ENCODE results near the gene SULT1A2.
"Not testable (repeated sequence)": the region's sequence is repeated elsewhere in the genome, so short reads cannot be mapped to it uniquely, and the experiment has no call there.

SULT1A2 gene

GRCh38 chr16:28569021-28569420 lies 27.8 kb downstream of the SULT1A2 start:
- no peak overlapping the region for H3K27ac Mint-ChIP-seq
- intact Hi-C loops (cut with micrococcal nuclease) = no loop called here
- H3K4me3 Mint-ChIP-seq = no peak overlapping the region
- peaks cover 26% of the 10 kb centered on the region for H3K4me1 Mint-ChIP-seq (ENCODE audit: low read depth)
- H3K9me3 Mint-ChIP-seq = peaks cover 9% of the 10 kb centered on the region
- H3K27me3 Mint-ChIP-seq = no peaks in the 10 kb centered on the region
- peaks cover 26% of the 10 kb centered on the region for H3K36me3 Mint-ChIP-seq (ENCODE audit: low read depth)

GRCh38 chr16:28567292-28567691 lies 29.6 kb downstream of the SULT1A2 start:
- no peak overlapping the region for H3K4me3 Mint-ChIP-seq
- H3K9me3 Mint-ChIP-seq = peaks cover 9% of the 10 kb centered on the region
- H3K27ac Mint-ChIP-seq = no peak overlapping the region
- H3K27me3 Mint-ChIP-seq = no peaks in the 10 kb centered on the region
- H3K4me1 Mint-ChIP-seq (ENCODE audit: low read depth) = peaks cover 13% of the 10 kb centered on the region
- peaks cover 26% of the 10 kb centered on the region for H3K36me3 Mint-ChIP-seq (ENCODE audit: low read depth)
- intact Hi-C loops (cut with micrococcal nuclease) = no loop called here

GRCh38 chr16:28566233-28566925 lies 30.5 kb downstream of the SULT1A2 start:
- H3K27me3 Mint-ChIP-seq; H3K4me3 Mint-ChIP-seq; H3K27ac Mint-ChIP-seq; H3K9me3 Mint-ChIP-seq; intact Hi-C loops (cut with micrococcal nuclease): not testable (repeated sequence)
- peaks cover 26% of the 10 kb centered on the region for H3K36me3 Mint-ChIP-seq (ENCODE audit: low read depth)
- peaks cover 15% of the 10 kb centered on the region for H3K4me1 Mint-ChIP-seq (ENCODE audit: low read depth)

GRCh38 chr16:28563218-28563617 lies 33.6 kb downstream of the SULT1A2 start:
- Mint-ChIP-seq H3K9me3 (peaks cover 9% of the 10 kb centered on the region), H3K27me3 (no peaks in the 10 kb centered on the region), H3K4me1 (ENCODE audit: low read depth) (peaks cover 18% of the 10 kb centered on the region), H3K36me3 (ENCODE audit: low read depth) (peaks cover 38% of the 10 kb centered on the region), H3K4me3 (no peak overlapping the region), H3K27ac (no peak overlapping the region)
- intact Hi-C loops (cut with micrococcal nuclease) = no loop called here

- Mint-ChIP-seq H3K4me1 (ENCODE audit: low read depth) (peaks cover 17% of the 10 kb centered on the region), H3K27me3 (no peaks in the 10 kb centered on the region), H3K27ac (no peak overlapping the region), H3K4me3 (no peak overlapping the region), H3K36me3 (ENCODE audit: low read depth) (peaks cover 40% of the 10 kb centered on the region), H3K9me3 (peaks cover 2% of the 10 kb centered on the region)
- intact Hi-C loops (cut with micrococcal nuclease) = no loop called here
Observed at GRCh38 chr16:28562199-28562598, 34.7 kb downstream of the SULT1A2 start.

- Mint-ChIP-seq H3K4me1 (ENCODE audit: low read depth) (peaks cover 22% of the 10 kb centered on the region), H3K27ac (no peak overlapping the region), H3K27me3 (no peaks in the 10 kb centered on the region), H3K36me3 (ENCODE audit: low read depth) (peaks cover 42% of the 10 kb centered on the region), H3K9me3 (no peaks in the 10 kb centered on the region), H3K4me3 (no peak overlapping the region)
- intact Hi-C loops (cut with micrococcal nuclease) = no loop called here
Observed at GRCh38 chr16:28561557-28562187, 35.2 kb downstream of the SULT1A2 start.

GRCh38 chr16:28558456-28558855 lies 38.4 kb downstream of the SULT1A2 start:
- Mint-ChIP-seq H3K36me3 (ENCODE audit: low read depth) (peaks cover 24% of the 10 kb centered on the region), H3K27me3 (no peaks in the 10 kb centered on the region), H3K4me3 (no peak overlapping the region), H3K9me3 (no peaks in the 10 kb centered on the region), H3K27ac (no peak overlapping the region), H3K4me1 (ENCODE audit: low read depth) (peaks cover 44% of the 10 kb centered on the region)
- intact Hi-C loops (cut with micrococcal nuclease) = no loop called here

GRCh38 chr16:28556914-28557320 lies 39.9 kb downstream of the SULT1A2 start:
- H3K4me1 Mint-ChIP-seq (ENCODE audit: low read depth) = peaks cover 39% of the 10 kb centered on the region
- H3K4me3 Mint-ChIP-seq = no peak overlapping the region
- no peaks in the 10 kb centered on the region for H3K27me3 Mint-ChIP-seq
- peak overlapping the region; percentile 64 for H3K27ac Mint-ChIP-seq
- intact Hi-C loops (cut with micrococcal nuclease) = no loop called here
- peaks cover 24% of the 10 kb centered on the region for H3K36me3 Mint-ChIP-seq (ENCODE audit: low read depth)
- H3K9me3 Mint-ChIP-seq = no peaks in the 10 kb centered on the region

- intact Hi-C loops (cut with micrococcal nuclease) = no loop called here
- Mint-ChIP-seq H3K4me3 (no peak overlapping the region), H3K9me3 (no peaks in the 10 kb centered on the region), H3K27me3 (no peaks in the 10 kb centered on the region), H3K4me1 (ENCODE audit: low read depth) (peaks cover 32% of the 10 kb centered on the region), H3K36me3 (ENCODE audit: low read depth) (peaks cover 24% of the 10 kb centered on the region), H3K27ac (no peak overlapping the region)
Observed at GRCh38 chr16:28555561-28555960, 41.3 kb downstream of the SULT1A2 start.

- H3K4me3 Mint-ChIP-seq = peak overlapping the region; percentile 88
- intact Hi-C loops (cut with micrococcal nuclease) = loop anchor here (5.0 kb wide), 1 partner anchor 63 kb away; the partner anchor contains the start of genes APOBR and CLN3
- H3K36me3 Mint-ChIP-seq (ENCODE audit: low read depth) = peaks cover 24% of the 10 kb centered on the region
- no peaks in the 10 kb centered on the region for H3K9me3 Mint-ChIP-seq
- no peaks in the 10 kb centered on the region for H3K27me3 Mint-ChIP-seq
- peak overlapping the region; percentile 95 for H3K27ac Mint-ChIP-seq
- peaks cover 32% of the 10 kb centered on the region for H3K4me1 Mint-ChIP-seq (ENCODE audit: low read depth)
Observed at GRCh38 chr16:28554634-28555423, 42.0 kb downstream of the SULT1A2 start.

GRCh38 chr16:28553776-28554633 lies 42.8 kb downstream of the SULT1A2 start, which contains the start of gene SGF29:
Gene SGF29 (plus strand): TSS chr16:28553920. CDS start chr16:28581070, 27,150 bp downstream.
- H3K4me3 Mint-ChIP-seq = peak within 1 kb of the TSS; percentile 88
- peaks cover 37% of the 10 kb centered on the region for H3K4me1 Mint-ChIP-seq (ENCODE audit: low read depth)
- H3K36me3 Mint-ChIP-seq (ENCODE audit: low read depth) = peaks cover 19% of the 10 kb centered on the region
- intact Hi-C loops (cut with micrococcal nuclease) = loop anchor here (5.0 kb wide), 1 partner anchor 62 kb away; the partner anchor contains the start of genes APOBR and CLN3
- no peaks in the 10 kb centered on the region for H3K9me3 Mint-ChIP-seq
- H3K27me3 Mint-ChIP-seq = no peaks in the 10 kb centered on the region
- H3K27ac Mint-ChIP-seq = peak within 1 kb of the TSS; percentile 95

- Mint-ChIP-seq H3K27ac (no peak overlapping the region), H3K9me3 (no peaks in the 10 kb centered on the region), H3K36me3 (ENCODE audit: low read depth) (no peaks in the 10 kb centered on the region), H3K27me3 (peaks cover 9% of the 10 kb centered on the region), H3K4me3 (no peak overlapping the region), H3K4me1 (ENCODE audit: low read depth) (peaks cover 8% of the 10 kb centered on the region)
- intact Hi-C loops (cut with micrococcal nuclease) = no loop called here
Observed at GRCh38 chr16:28549301-28549899, 47.5 kb downstream of the SULT1A2 start.

GRCh38 chr16:28548306-28548802 lies 48.5 kb downstream of the SULT1A2 start:
- Mint-ChIP-seq H3K4me3 (no peak overlapping the region), H3K27me3 (peaks cover 9% of the 10 kb centered on the region), H3K36me3 (ENCODE audit: low read depth) (no peaks in the 10 kb centered on the region), H3K4me1 (ENCODE audit: low read depth) (peaks cover 8% of the 10 kb centered on the region), H3K9me3 (no peaks in the 10 kb centered on the region), H3K27ac (no peak overlapping the region)
- intact Hi-C loops (cut with micrococcal nuclease) = no loop called here
